Keratinocyte (primary cell): ENCODE measurements around the gene MYO9A. TPM values are rescaled to one million over a fixed set of nuclear protein-coding genes. Genes with fewer than 3 reads are reported as not detected.

Experiments used
- DNase-seq: peaks from one replicate; pipeline ENCODE4 v3.0.0-alpha.2; 2011; ENCODE audit warnings: low read depth, missing footprints, low spot score
- FAIRE-seq: peaks from 2 replicates; lab custom pipeline; 2011; peaks lifted over from hg19 to GRCh38; lab: Jason Lieb, UNC
- H2AFZ ChIP-seq: 2 replicates; pipeline ENCODE4 v1.6.0; 2012; ENCODE audit warnings: low read length, control low read depth, inconsistent platforms; ENCODE audit not compliant: control insufficient read depth
- H3K27ac ChIP-seq: 2 replicates; pipeline ENCODE4 v1.5.1; 2011; ENCODE audit warnings: low read length; ENCODE audit not compliant: control insufficient read depth, insufficient read depth
- H3K27me3 ChIP-seq: 3 replicates; pipeline ENCODE4 v1.6.0; 2011; ENCODE audit warnings: low read length; ENCODE audit not compliant: control insufficient read depth, insufficient read depth; ENCODE audit errors: extremely low read depth
- H3K36me3 ChIP-seq, 2 experiments: 2 replicates in 1 of 2; 3 replicates in 1 of 2; pipeline ENCODE4 v1.5.1; 2011; ENCODE audit warnings: low read length in 2 of 2, mild to moderate bottlenecking in 1 of 2; ENCODE audit not compliant: control insufficient read depth in 2 of 2, insufficient read depth in 2 of 2; ENCODE audit errors: extremely low read depth in 1 of 2
- H3K4me1 ChIP-seq: 3 replicates; pipeline ENCODE4 v1.5.1; 2011; ENCODE audit warnings: low read length; ENCODE audit not compliant: control insufficient read depth, insufficient read depth; ENCODE audit errors: extremely low read depth
- H3K4me2 ChIP-seq: 3 replicates; pipeline ENCODE4 v1.6.0; 2011; ENCODE audit warnings: low read depth, low read length; ENCODE audit not compliant: control insufficient read depth, insufficient read depth; ENCODE audit errors: extremely low read depth
- H3K4me3 ChIP-seq, 3 experiments: fragments of 200-600 bp in 1 of 3; sonication (generic) in 1 of 3; 2 replicates in 2 of 3; 3 replicates in 1 of 3; pipeline ENCODE4 v1.5.1; 2011 to 2016; ENCODE audit warnings: low read length in 3 of 3, mild to moderate bottlenecking in 3 of 3, control low read depth in 2 of 3, inconsistent platforms in 1 of 3, low read depth in 1 of 3, mixed read lengths in 1 of 3, mixed run types in 1 of 3, moderate library complexity in 1 of 3; ENCODE audit not compliant: control insufficient read depth in 2 of 3, insufficient read depth in 2 of 3; ENCODE audit errors: extremely low read depth in 1 of 3
- H3K79me2 ChIP-seq: 2 replicates; pipeline ENCODE4 v1.6.0; 2012; ENCODE audit warnings: low read length; ENCODE audit not compliant: control insufficient read depth, insufficient read depth
- H3K9ac ChIP-seq: 3 replicates; pipeline ENCODE4 v1.6.0; 2011; ENCODE audit warnings: low read length; ENCODE audit not compliant: control insufficient read depth, insufficient read depth; ENCODE audit errors: extremely low read depth
- H3K9me1 ChIP-seq: 3 replicates; pipeline ENCODE4 v1.6.0; 2011; ENCODE audit warnings: low read length; ENCODE audit not compliant: control insufficient read depth, insufficient read depth; ENCODE audit errors: extremely low read depth
- H3K9me3 ChIP-seq: 2 replicates; pipeline ENCODE4 v1.5.1; 2012; ENCODE audit warnings: low read depth, low read length; ENCODE audit not compliant: control insufficient read depth
- H4K20me1 ChIP-seq: 3 replicates; pipeline ENCODE4 v1.6.0; 2011; ENCODE audit warnings: low read length; ENCODE audit not compliant: control insufficient read depth, insufficient read depth; ENCODE audit errors: extremely low read depth
- CTCF ChIP-seq, 3 experiments: IDR thresholded peaks in 1 of 3; conservative IDR thresholded peaks in 1 of 3; optimal IDR thresholded peaks in 1 of 3; 2 replicates in 2 of 3; 3 replicates in 1 of 3; pipeline versions ENCODE3 to v1.5.1; 2011; ENCODE audit warnings: low read length in 3 of 3, mild to moderate bottlenecking in 3 of 3, moderate library complexity in 2 of 3, control low read depth in 1 of 3, inconsistent platforms in 1 of 3; ENCODE audit not compliant: insufficient read depth in 2 of 3; ENCODE audit errors: extremely low read depth in 1 of 3
- EZH2 ChIP-seq: IDR thresholded peaks from one replicate; pipeline ENCODE4 v1.6.1; 2012; ENCODE audit warnings: inconsistent platforms, mild to moderate bottlenecking, low read length, moderate library complexity
- dilution Hi-C: fragments of 300-500 bp; cut with MboI; formaldehyde crosslinking; loops from one replicate; pipeline ENCODE4 v1.7.0; 2020; ENCODE audit warnings: low sequenced_read_pairs; ENCODE audit not compliant: extremely low pct_ligation_motif_present
- polyA plus RNA-seq, 5 experiments: library from polyadenylated mRNA; depleted of rRNA in 3 of 5; stranded (reverse) in 3 of 5; stranded (forward) in 1 of 5; unstranded in 1 of 5; fragments of >200 nt; gene quantifications; 1 replicate in 1 of 5; 2 replicates in 3 of 5; 3 replicates in 1 of 5; pipeline versions ENCODE4 v1.2.1 to v1.2.3, GENCODE V29; 2011 to 2012; ENCODE audit warnings: missing spikeins in 2 of 5, low read depth in 1 of 5, low replicate concordance in 1 of 5

The MYO9A gene
- polyA plus RNA-seq, 1 donor (not counting 4 experiments of a cell fraction or from before 2014, with no cell fraction given): 10.6 TPM

- Histone ChIP-seq H3K27me3 (no peaks in the 10 kb centered on the region), H3K9me1 (peaks cover 3% of the 10 kb centered on the region), H2AFZ (no peak overlapping the region), H3K27ac (no peak overlapping the region), H3K4me3 (no peak overlapping the region), H3K9me3 (no peaks in the 10 kb centered on the region), H3K9ac (no peak overlapping the region), H3K79me2 (no peaks in the 10 kb centered on the region), H3K4me2 (no peak overlapping the region), H4K20me1 (no peaks in the 10 kb centered on the region), H3K36me3 (no peaks in the 10 kb centered on the region), H3K4me1 (peaks cover 9% of the 10 kb centered on the region)
- DNase-seq (no peak), FAIRE-seq (no peak)
- dilution Hi-C loops: no loop called here
- TF ChIP-seq CTCF (optimal IDR thresholded peaks at IDR 0.05 in 1 of 3, IDR thresholded peaks at IDR 0.05 in 1 of 3, conservative IDR thresholded peaks at IDR 0.05 in 1 of 3; ENCODE audit: extremely low read depth in 1 of 3, insufficient read depth in 2 of 3, low read length in 3 of 3): no peak
- no peak for TF ChIP-seq EZH2
Measured at GRCh38 chr15:71970435-71970834, 147.5 kb downstream of the MYO9A start.

GRCh38 chr15:71962537-71962936 lies 155.4 kb downstream of the MYO9A start:
- dilution Hi-C loops: no loop called here
- Histone ChIP-seq H3K9me1 (no peaks in the 10 kb centered on the region), H3K9me3 (no peaks in the 10 kb centered on the region), H3K4me2 (no peak overlapping the region), H2AFZ (no peak overlapping the region), H3K27ac (no peak overlapping the region), H3K27me3 (no peaks in the 10 kb centered on the region), H3K9ac (no peak overlapping the region), H4K20me1 (no peaks in the 10 kb centered on the region), H3K79me2 (no peaks in the 10 kb centered on the region), H3K4me3 (no peak overlapping the region), H3K4me1 (no peaks in the 10 kb centered on the region), H3K36me3 (no peaks in the 10 kb centered on the region)
- TF ChIP-seq CTCF (optimal IDR thresholded peaks at IDR 0.05 in 1 of 3, IDR thresholded peaks at IDR 0.05 in 1 of 3, conservative IDR thresholded peaks at IDR 0.05 in 1 of 3; ENCODE audit: extremely low read depth in 1 of 3, insufficient read depth in 2 of 3, low read length in 3 of 3): no peak
- no peak for TF ChIP-seq EZH2
- DNase-seq (no peak), FAIRE-seq (no peak)
